ENCODE measurements around the gene MICAL2.

Gene MICAL2

DNA sequence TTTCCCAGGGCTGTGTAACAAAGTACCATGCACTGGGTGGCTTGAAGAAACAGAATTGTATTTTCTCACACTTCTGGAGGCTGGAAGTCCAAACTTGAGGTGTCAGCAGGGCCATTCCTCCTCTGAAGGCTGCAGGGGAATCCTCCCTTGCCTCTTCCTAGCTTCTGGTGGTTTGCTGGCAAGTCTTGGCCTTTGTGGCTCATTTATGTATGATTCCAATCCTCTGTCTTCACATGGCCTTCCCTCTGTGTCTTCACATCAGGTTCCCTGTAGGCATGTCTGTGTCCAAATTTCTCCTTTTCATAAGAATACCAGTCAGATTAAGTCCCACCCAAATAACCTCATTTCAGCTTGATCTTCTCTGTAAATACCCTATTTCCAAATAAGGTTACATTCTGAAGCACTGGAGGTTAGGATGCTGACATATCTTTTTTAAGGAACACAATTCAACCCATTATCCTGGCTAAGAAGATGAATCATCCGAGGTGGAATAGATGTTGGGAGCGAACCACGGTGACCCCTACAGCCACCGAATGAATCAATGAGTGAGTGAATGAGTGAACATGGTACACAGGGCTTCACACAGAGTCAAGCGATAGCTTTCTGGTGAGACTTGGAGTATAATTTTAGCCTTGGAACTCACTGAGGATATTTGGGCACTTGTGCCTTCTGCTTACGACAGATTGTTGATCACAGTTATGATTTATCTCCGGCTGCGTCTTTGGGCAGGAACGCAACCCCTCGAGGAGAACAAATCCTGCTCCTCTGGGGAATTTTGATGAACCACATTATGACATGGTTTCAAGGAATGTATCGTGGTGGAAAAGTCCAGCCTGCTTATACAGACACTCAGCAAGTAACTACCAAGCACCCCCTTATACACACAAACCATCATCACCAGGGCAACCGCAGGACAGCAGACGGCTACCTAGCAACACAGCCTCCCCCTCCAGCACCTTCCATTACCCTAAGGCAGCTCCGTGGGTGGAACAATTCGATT is 34.3 kb upstream of the MICAL2 start:
- in situ Hi-C loops (cut with MboI; ENCODE audit: low sequenced_read_pairs) = no loop called here

GRCh38 chr11:12076840-12077534 is 33.4 kb upstream of the MICAL2 start:
- in situ Hi-C loops (cut with MboI; ENCODE audit: low sequenced_read_pairs) = no loop called here

GRCh38 chr11:12077535-12078280 is 32.7 kb upstream of the MICAL2 start:
- in situ Hi-C loops (cut with MboI; ENCODE audit: low sequenced_read_pairs) = no loop called here

DNA sequence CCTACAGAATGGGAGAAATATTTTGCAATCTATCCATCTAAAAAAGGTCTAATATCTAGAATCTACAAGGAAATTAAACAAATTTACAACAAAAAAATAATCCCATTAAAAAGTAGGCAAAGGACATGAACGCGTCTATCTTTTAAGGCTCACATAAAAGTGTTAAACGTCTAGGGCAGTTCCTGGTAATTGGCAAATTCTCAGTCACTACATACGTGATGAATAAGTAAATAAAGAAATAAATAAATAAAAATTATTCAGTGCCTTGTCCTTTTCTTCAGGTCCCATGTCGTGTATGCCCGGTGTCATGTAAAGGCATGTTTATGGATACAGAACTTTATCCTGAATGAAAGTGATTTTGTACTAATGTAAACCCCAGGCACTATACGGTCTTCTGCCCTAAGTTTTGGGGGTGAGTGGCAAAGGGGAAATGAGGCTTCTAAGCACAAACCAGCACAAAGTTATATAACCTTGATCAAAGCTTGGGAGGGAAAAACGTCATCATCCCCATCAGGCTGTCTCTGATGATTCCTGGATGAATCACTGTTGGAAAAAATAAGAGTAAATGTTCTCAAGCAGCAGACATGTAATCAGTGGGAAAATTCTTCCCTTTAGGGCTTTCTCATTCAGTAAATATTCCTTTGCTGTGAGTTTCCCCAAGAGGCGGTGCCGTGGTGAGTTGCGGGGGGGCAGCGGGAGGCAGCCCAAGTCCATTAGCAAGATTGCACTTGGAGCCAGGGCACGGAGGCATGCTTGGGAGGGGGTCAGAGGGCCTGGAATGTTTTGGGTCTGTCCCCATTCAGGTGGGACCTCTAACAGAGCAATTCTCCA is 30.4 kb upstream of the MICAL2 start:
- in situ Hi-C loops (cut with MboI; ENCODE audit: low sequenced_read_pairs) = no loop called here

DNA sequence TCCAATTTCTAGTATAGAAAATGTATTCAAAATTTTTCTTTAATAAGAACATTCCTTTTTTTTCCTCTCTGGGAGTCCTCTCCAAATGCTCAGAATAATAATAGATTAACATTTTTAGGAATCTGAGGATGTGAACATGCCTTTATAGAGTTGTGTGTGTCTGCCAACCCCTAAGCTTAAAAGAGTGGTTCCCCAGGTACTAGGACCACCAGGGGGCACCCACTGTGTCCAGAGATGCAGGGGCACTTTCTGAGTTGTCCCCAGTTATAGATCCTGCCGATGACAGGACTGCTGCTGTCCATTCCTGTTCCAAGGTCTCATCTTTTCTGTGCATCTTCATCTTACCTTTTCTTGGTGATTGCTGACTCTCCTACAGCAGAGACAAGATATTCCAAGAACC is 27.0 kb upstream of the MICAL2 start:
- in situ Hi-C loops (cut with MboI; ENCODE audit: low sequenced_read_pairs) = no loop called here

GRCh38 chr11:12084256-12084655 is 26.1 kb upstream of the MICAL2 start:
- in situ Hi-C loops (cut with MboI; ENCODE audit: low sequenced_read_pairs) = no loop called here

- in situ Hi-C loops (cut with MboI; ENCODE audit: low sequenced_read_pairs) = no loop called here
Observed at GRCh38 chr11:12085371-12086251, 24.8 kb upstream of the MICAL2 start.

DNA sequence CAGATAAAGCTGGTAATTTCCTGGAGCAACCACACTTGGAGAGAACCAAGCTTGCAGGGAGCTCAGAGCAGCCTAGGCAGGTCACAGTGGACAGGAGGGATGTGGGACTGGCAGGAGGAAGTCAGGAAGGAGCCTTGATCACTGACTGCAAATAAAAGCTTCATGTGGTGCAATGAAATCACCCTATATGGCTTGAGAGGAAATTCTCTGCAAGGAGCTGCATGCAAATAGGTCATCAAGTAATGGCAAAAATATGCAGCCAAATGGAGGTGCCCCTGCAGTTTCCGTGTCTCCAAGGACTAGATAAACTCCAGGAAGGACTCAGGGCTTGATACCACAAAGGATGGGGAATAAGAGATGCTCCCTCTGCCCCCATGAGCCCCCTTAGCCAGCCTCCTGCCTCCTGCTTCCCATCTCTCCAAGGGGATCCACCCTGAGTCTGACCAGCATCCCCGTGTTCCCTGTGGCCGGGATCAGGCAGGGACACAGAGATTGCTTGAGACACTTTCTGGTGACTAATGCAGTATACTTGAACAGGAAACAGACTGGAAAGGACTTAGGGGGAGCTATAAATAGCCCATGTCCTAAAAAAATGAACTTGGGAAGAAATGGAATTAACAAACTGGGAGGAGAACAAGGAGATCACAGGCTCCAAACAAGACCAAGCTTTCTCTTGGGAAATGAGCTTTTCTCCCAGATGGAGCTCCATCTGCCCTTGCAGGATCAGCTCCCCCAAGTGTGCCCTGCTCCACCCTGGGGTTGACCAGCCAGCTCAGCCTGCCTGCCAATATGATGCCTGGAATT is 23.9 kb upstream of the MICAL2 start:
- in situ Hi-C loops (cut with MboI; ENCODE audit: low sequenced_read_pairs) = no loop called here

DNA sequence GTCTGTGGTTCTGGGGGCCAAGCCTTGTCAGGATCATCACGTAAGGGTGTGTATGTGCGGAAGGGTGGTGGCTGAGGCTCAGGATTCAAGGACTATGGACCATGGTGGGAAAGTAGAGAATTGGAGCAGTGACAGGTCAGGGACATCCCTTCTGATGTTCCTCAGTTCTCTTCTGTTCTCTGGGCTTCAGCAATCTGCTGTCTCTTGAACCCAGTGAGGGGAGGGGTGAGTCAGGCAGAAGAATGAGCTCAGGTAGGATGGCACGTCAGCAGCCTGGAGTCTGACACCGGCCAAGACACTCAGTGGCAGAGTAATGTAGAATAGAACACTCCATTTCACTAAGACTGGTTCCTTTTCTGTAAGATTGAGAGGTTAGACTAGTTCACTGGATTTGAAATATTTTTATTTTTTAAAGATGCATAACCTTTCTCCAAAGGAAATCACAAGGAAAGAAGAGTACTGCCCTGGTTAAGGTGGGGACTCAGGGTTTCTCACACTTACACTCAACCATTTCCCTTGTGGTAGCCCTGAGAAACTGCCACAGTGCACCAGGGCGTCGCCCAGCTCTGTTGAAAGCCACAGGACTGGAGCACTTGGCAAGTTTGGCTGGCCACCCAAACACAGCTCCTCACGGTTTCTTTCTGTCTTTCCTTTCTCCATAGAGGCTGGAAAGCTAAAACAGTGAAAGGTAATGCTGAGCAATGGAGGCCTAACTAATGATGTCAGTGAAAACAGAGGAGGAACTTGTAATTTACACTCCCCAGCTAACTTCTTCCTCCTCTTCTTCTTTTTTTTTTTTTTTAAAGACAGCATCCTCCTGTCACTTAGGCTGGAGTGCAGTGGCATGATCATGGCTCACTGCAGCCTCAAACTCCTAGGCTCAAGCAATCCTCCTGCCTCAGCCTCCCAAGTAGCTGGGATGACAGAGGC is 23.1 kb upstream of the MICAL2 start:
- in situ Hi-C loops (cut with MboI; ENCODE audit: low sequenced_read_pairs) = no loop called here

DNA sequence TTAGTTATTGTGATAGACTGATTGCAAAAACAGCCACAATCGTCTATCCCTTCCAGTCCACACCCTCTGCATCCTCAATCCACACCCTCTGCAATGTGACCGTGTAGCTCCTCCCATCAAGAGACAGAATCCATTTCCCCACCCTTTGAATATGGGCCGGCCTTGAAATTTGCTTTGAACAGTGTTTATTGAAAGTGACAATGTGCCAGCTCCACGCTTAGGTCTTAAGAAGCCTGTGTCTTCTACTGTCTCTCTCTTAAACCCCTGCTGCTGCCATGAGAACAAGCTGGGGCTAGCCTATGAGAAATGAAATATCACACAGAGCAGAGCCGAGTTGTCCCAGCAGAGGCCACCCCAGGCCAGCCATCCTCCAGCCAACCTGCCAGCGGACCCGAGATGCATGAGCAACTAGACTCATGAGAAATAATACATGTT is 22.3 kb upstream of the MICAL2 start:
- in situ Hi-C loops (cut with MboI; ENCODE audit: low sequenced_read_pairs) = no loop called here

GRCh38 chr11:12088531-12088930 is 21.9 kb upstream of the MICAL2 start:
- in situ Hi-C loops (cut with MboI; ENCODE audit: low sequenced_read_pairs) = no loop called here

DNA sequence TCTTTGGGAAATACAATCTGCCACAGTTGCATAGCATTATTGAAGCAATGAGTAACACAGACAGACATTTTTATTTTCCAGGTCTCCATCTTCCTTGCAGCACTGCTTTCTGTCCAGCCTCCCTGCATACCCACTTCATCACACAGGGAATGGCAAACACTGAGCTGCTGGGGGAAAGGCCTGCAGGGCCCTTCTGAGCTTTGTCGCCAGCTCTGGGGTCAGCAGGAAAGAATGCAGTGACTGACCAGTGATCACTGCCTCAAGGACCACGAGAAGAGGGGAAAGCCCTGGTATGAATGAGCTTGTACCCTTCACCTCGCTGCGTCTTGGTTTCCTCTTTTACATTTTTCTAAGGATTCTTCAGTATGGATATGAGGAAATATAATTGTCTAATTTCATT is 21.3 kb upstream of the MICAL2 start:
- in situ Hi-C loops (cut with MboI; ENCODE audit: low sequenced_read_pairs) = no loop called here

GRCh38 chr11:12089473-12089872 is 20.9 kb upstream of the MICAL2 start:
- in situ Hi-C loops (cut with MboI; ENCODE audit: low sequenced_read_pairs) = no loop called here

DNA sequence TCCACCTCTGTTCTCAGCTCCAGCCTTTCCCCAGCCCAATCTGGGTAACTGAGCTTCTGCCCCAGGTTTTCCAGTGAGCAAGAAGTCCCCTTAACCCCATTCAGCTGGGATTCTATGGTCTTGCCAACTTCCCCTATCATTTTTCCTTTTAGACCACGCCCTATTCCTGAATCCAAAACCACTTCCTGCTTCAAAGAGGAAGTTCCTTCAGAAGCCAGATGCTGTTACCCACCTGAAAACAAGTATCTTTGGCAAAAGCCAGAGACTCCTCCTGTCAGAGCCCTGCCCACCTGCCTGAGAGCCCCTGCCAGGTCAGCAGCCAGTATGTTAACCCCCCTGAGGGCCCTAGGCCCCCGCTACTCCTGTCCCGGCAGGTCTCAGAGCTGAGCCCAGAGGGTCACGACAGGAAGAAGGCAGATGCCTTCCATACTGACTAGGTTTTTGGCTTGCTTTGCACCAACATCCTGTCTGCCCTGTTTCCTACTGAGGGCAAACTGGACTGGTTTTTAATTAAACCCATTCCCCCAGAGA is 20.3 kb upstream of the MICAL2 start:
- in situ Hi-C loops (cut with MboI; ENCODE audit: low sequenced_read_pairs) = no loop called here

DNA sequence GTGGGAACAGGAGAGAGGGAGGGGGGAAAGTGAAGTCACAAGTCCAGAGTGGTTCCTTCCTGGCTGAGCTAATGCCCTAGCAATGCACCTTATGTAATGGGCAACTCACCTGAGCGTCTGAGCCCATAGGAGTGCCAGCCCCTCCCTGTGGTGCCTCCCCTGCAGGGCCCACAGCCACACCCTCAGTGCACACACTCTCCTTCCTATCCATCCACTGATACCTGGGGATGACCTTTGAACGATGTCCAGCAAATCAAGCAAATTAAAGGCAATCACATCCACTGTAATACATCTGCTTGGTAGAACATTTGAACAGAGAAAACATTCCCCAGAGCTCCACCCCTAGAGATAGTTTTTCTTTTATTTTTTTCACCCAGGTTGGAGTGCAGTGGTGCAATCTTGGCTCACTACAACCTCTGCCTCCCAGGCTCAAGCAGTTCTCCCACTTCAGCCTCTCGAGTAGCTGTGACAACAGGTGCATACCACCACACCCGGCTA is 19.6 kb upstream of the MICAL2 start:
- in situ Hi-C loops (cut with MboI; ENCODE audit: low sequenced_read_pairs) = no loop called here

DNA sequence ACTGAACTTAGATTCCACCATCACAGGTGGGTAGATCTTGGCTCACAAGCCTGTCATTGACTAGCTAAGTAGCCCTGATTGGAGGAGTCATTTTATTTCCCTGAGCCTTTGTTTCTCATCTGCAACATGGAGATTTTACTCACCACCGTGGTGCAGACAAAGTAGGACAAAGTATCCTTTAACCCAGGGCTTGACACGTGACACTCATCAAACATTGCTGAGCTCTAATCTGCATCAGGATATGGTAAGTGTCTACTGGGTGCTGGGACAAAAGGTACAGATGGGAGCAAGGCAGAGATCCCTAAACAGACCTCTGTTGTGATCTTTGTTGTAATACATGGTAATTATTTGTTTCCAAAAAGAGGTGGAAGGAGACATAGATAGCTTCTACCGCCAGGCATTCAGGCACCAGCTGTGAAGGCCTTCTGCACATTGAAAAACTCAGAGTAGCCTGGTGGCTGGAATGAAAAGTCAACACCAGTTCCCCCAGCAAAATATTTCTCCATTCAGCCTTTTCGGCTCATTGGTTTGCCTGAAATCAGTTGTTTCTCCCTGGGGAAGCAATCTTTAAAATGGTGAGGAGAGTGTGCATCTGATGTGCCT is 18.3 kb upstream of the MICAL2 start:
- in situ Hi-C loops (cut with MboI; ENCODE audit: low sequenced_read_pairs) = no loop called here

DNA sequence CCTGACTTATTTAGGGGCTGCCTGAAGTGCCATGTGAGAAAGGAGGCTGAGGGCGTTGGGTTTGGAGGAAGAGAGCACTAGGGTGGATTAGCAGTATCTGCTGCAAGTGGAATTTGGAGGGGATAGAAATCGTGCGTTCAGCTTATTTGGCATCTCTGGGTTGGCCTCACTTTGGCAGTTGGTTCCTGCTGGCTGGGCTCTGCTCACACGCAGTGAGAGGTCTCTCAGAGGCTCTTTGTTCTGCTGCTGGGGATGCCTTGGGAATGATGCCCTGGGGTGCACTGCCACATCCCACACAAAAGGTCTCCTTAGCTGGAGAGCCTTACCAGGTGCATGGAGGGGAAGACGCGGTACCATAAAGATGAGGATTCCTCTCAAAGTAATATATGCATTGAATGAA is 17.7 kb upstream of the MICAL2 start:
- in situ Hi-C loops (cut with MboI; ENCODE audit: low sequenced_read_pairs) = no loop called here

All from hTERT RPE-1 (cell line).